SK-N-SH treated with all-trans-retinoic acid at 6 μM for 48 hours (cell line): ENCODE data around the gene FANCC.

Source experiments
- ATAC-seq: fragments of 200-7000 bp; cut with Tn5 transposase; 3 replicates; pipeline ENCODE4 v1.9.1; 2020; ENCODE audit warnings: mild to moderate bottlenecking, moderate library complexity
- ARNTL ChIP-seq: fragments of 450-650 bp; formaldehyde crosslinking; IDR thresholded peaks from 2 replicates; pipeline ENCODE4 v1.5.0; 2020; ENCODE audit warnings: low read depth, mild to moderate bottlenecking, moderate library complexity, borderline replicate concordance
- BACH2 ChIP-seq: fragments of 250-450 bp; sonication (Bioruptor Pico); IDR thresholded peaks from 2 replicates; pipeline ENCODE4 v1.9.0; 2021; ENCODE audit warnings: mild to moderate bottlenecking, borderline replicate concordance
- CSDC2 ChIP-seq: fragments of 250-450 bp; sonication (Bioruptor Pico); IDR thresholded peaks from 2 replicates; pipeline ENCODE4 v1.5.0; 2020; ENCODE audit warnings: mild to moderate bottlenecking, moderate library complexity
- ESRRG ChIP-seq: fragments of 250-450 bp; sonication (Bioruptor Pico); IDR thresholded peaks from 2 replicates; pipeline ENCODE4 v1.6.1; 2021; ENCODE audit warnings: mild to moderate bottlenecking
- GLIS3 ChIP-seq: fragments of 250-450 bp; sonication (Bioruptor Pico); IDR thresholded peaks from 2 replicates; pipeline ENCODE4 v1.5.0; 2020; ENCODE audit warnings: mild to moderate bottlenecking, moderate library complexity
- ISL1 ChIP-seq: fragments of 250-450 bp; sonication (Bioruptor Pico); IDR thresholded peaks from 2 replicates; pipeline ENCODE4 v2.1.2; 2022; ENCODE audit warnings: mild to moderate bottlenecking, moderate library complexity
- OSR1 ChIP-seq: fragments of 250-450 bp; sonication (Bioruptor Pico); IDR thresholded peaks from 2 replicates; pipeline ENCODE4 v1.8.0; 2022; ENCODE audit warnings: moderate library complexity, mild to moderate bottlenecking, inconsistent platforms
- PPARA ChIP-seq: fragments of 250-450 bp; sonication (Bioruptor Pico); IDR thresholded peaks from 2 replicates; pipeline ENCODE4 v1.5.0; 2020; ENCODE audit warnings: mild to moderate bottlenecking, borderline replicate concordance
- RARB ChIP-seq: fragments of 250-450 bp; sonication (Bioruptor Pico); IDR thresholded peaks from 2 replicates; pipeline ENCODE4 v1.8.0; 2021; ENCODE audit warnings: mild to moderate bottlenecking, moderate library complexity
- SNAI2 ChIP-seq: fragments of 250-450 bp; sonication (Bioruptor Pico); IDR thresholded peaks from 2 replicates; pipeline ENCODE4 v1.5.0; 2020; ENCODE audit warnings: mild to moderate bottlenecking, moderate library complexity
- TCF4 ChIP-seq: fragments of 250-450 bp; sonication (Bioruptor Pico); IDR thresholded peaks from 2 replicates; pipeline ENCODE4 v1.8.0; 2021; ENCODE audit warnings: mild to moderate bottlenecking, moderate library complexity, borderline replicate concordance
- TOX ChIP-seq: fragments of 250-450 bp; sonication (Bioruptor Pico); IDR thresholded peaks from 2 replicates; pipeline ENCODE4 v1.8.0; 2021; ENCODE audit warnings: mild to moderate bottlenecking, moderate library complexity, borderline replicate concordance
- ZC3H10 ChIP-seq: fragments of 250-450 bp; sonication (Bioruptor Pico); IDR thresholded peaks from 2 replicates; pipeline ENCODE4 v1.5.1; 2021; ENCODE audit warnings: mild to moderate bottlenecking, moderate library complexity
- ZFP3 ChIP-seq: fragments of 250-450 bp; sonication (Bioruptor Pico); IDR thresholded peaks from 2 replicates; pipeline ENCODE4 v1.5.0; 2020; ENCODE audit warnings: mild to moderate bottlenecking, moderate library complexity
- ZNF565 ChIP-seq: fragments of 450-650 bp; formaldehyde crosslinking; conservative IDR thresholded peaks from 2 replicates; pipeline ENCODE4 v1.5.0; 2020; ENCODE audit warnings: low read depth, mild to moderate bottlenecking, moderate library complexity
- ZNF70 ChIP-seq: fragments of 450-650 bp; formaldehyde crosslinking; IDR thresholded peaks from 2 replicates; pipeline ENCODE4 v1.5.0; 2020; ENCODE audit warnings: mild to moderate bottlenecking, moderate library complexity
- ZNF8 ChIP-seq: fragments of 450-650 bp; formaldehyde crosslinking; IDR thresholded peaks from 2 replicates; pipeline ENCODE4 v1.5.0; 2020; ENCODE audit warnings: mild to moderate bottlenecking, moderate library complexity
- TF ChIP-seq, protein P1 (sequence below): fragments of 250-450 bp; sonication (Bioruptor Pico); IDR thresholded peaks from 2 replicates; pipeline ENCODE4 v1.8.0; 2021; ENCODE audit warnings: low read depth, mild to moderate bottlenecking, moderate library complexity, borderline replicate concordance
- TF ChIP-seq, protein P2 (sequence below): fragments of 250-450 bp; sonication (Bioruptor Pico); IDR thresholded peaks from 2 replicates; pipeline ENCODE4 v1.5.0; 2020; ENCODE audit warnings: mild to moderate bottlenecking, moderate library complexity
- TF ChIP-seq, protein P3 (sequence below): fragments of 250-450 bp; sonication (Bioruptor Pico); IDR thresholded peaks from 2 replicates; pipeline ENCODE4 v1.5.1; 2020; ENCODE audit warnings: low read depth, mild to moderate bottlenecking, moderate library complexity
- TF ChIP-seq, protein P4 (sequence below): fragments of 250-450 bp; sonication (Bioruptor Pico); IDR thresholded peaks from 2 replicates; pipeline ENCODE4 v1.5.1; 2021; ENCODE audit warnings: mild to moderate bottlenecking, moderate library complexity
- TF ChIP-seq, protein P5 (sequence below): fragments of 250-450 bp; sonication (Bioruptor Pico); IDR thresholded peaks from 2 replicates; pipeline ENCODE4 v1.8.0; 2020; ENCODE audit warnings: mild to moderate bottlenecking, moderate library complexity, borderline replicate concordance

Gene FANCC

DNA sequence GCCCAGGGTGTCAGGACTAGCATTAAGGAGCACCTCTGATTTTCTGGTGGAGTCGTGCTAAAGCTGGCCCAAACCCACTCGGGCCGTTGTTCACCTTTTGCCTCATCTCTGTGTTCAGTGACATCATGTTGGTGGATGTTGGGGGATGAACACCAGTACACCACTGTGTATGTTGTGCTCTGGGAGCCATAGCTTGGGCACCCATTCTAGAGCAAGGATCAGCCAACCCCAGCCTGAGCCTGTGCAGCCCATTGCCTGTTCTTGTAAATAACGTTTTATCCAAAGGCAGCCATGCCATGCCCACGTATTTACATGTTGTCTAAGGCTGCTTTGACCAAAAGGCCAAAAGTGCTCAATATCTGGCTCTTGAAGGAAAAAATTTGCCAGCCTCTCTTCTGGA lies 245.6 kb downstream of the FANCC start:
- TF ChIP-seq, protein P1, sequence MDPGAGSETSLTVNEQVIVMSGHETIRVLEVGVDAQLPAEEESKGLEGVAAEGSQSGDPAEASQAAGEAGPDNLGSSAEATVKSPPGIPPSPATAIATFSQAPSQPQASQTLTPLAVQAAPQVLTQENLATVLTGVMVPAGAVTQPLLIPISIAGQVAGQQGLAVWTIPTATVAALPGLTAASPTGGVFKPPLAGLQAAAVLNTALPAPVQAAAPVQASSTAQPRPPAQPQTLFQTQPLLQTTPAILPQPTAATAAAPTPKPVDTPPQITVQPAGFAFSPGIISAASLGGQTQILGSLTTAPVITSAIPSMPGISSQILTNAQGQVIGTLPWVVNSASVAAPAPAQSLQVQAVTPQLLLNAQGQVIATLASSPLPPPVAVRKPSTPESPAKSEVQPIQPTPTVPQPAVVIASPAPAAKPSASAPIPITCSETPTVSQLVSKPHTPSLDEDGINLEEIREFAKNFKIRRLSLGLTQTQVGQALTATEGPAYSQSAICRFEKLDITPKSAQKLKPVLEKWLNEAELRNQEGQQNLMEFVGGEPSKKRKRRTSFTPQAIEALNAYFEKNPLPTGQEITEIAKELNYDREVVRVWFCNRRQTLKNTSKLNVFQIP = no peak
- TF ChIP-seq ZFP3 (CRISPR knock-in tag) = no peak
- TF ChIP-seq OSR1 (CRISPR knock-in tag) = no peak
- TF ChIP-seq ARNTL (CRISPR knock-in tag) = no peak
- TF ChIP-seq PPARA = no peak
- TF ChIP-seq ZNF70 (CRISPR knock-in tag) = no peak
- no peak for TF ChIP-seq ZC3H10 (CRISPR knock-in tag)
- TF ChIP-seq, protein P2, sequence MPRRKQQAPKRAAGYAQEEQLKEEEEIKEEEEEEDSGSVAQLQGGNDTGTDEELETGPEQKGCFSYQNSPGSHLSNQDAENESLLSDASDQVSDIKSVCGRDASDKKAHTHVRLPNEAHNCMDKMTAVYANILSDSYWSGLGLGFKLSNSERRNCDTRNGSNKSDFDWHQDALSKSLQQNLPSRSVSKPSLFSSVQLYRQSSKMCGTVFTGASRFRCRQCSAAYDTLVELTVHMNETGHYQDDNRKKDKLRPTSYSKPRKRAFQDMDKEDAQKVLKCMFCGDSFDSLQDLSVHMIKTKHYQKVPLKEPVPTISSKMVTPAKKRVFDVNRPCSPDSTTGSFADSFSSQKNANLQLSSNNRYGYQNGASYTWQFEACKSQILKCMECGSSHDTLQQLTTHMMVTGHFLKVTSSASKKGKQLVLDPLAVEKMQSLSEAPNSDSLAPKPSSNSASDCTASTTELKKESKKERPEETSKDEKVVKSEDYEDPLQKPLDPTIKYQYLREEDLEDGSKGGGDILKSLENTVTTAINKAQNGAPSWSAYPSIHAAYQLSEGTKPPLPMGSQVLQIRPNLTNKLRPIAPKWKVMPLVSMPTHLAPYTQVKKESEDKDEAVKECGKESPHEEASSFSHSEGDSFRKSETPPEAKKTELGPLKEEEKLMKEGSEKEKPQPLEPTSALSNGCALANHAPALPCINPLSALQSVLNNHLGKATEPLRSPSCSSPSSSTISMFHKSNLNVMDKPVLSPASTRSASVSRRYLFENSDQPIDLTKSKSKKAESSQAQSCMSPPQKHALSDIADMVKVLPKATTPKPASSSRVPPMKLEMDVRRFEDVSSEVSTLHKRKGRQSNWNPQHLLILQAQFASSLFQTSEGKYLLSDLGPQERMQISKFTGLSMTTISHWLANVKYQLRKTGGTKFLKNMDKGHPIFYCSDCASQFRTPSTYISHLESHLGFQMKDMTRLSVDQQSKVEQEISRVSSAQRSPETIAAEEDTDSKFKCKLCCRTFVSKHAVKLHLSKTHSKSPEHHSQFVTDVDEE (CRISPR knock-in tag) = no peak
- TF ChIP-seq, all 23 proteins: peak for 0
- no peak for ATAC-seq

DNA sequence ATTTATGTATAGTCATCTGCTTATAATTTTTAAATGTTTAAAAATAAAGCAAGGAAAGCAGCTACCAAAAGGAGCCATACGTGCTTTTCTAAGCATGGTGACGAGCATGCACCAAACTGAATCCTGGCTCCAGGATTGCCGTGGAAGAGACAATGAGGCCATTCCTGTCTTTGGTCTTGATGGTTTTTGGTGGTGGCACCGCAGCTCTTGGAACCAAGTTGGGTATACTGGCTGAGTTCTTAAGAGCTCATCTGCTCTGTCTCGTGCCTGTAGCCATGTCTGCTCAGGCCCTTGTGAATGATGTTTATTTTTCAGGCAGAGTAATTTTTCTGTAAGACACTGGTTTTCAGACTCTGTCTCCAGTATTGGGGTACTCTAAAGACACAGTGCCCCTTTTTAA lies 246.1 kb downstream of the FANCC start:
- TF ChIP-seq ZC3H10 (CRISPR knock-in tag) (no peak), ZNF565 (no peak), SNAI2 (CRISPR knock-in tag) (no peak), ZNF70 (CRISPR knock-in tag) (no peak), CSDC2 (CRISPR knock-in tag) (no peak), TOX (CRISPR knock-in tag) (no peak), RARB (CRISPR knock-in tag) (no peak)
- TF ChIP-seq, protein P1 = no peak
- ATAC-seq = no peak

DNA sequence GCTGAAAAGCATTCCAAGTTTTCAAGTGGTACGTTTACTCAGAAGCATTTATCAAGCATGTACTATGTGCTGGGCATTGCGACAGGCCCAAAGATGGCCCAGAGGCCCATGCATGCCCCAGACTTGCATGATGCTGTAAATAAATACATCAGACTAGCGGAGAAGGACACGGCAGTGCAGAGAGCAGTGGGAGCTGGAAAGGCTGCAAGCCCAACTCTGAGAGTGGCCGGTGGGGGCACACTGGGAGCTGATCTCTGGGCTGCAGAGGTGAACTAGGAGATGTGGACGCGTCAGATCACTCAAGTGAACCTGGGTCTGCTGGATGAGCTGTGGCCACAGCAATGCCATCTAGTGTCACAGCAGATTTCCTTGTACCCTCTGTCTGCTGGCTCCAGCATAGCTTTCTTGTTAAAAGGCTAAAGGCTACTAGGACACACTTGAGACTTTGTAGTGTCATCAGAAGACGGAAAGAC lies 246.9 kb downstream of the FANCC start:
- TF ChIP-seq ESRRG (CRISPR knock-in tag) (no peak), ISL1 (no peak), OSR1 (CRISPR knock-in tag) (no peak), ZNF70 (CRISPR knock-in tag) (no peak), ZC3H10 (CRISPR knock-in tag) (no peak), GLIS3 (CRISPR knock-in tag) (no peak), PPARA (no peak), ARNTL (CRISPR knock-in tag) (no peak), CSDC2 (CRISPR knock-in tag) (no peak), ZFP3 (CRISPR knock-in tag) (no peak), TOX (CRISPR knock-in tag) (no peak), BACH2 (CRISPR knock-in tag) (no peak), TCF4 (CRISPR knock-in tag) (no peak), SNAI2 (CRISPR knock-in tag) (no peak), ZNF8 (CRISPR knock-in tag) (no peak)
- TF ChIP-seq, protein P3, sequence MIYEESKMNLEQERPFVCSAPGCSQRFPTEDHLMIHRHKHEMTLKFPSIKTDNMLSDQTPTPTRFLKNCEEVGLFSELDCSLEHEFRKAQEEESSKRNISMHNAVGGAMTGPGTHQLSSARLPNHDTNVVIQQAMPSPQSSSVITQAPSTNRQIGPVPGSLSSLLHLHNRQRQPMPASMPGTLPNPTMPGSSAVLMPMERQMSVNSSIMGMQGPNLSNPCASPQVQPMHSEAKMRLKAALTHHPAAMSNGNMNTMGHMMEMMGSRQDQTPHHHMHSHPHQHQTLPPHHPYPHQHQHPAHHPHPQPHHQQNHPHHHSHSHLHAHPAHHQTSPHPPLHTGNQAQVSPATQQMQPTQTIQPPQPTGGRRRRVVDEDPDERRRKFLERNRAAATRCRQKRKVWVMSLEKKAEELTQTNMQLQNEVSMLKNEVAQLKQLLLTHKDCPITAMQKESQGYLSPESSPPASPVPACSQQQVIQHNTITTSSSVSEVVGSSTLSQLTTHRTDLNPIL (CRISPR knock-in tag) = no peak
- TF ChIP-seq, protein P4, sequence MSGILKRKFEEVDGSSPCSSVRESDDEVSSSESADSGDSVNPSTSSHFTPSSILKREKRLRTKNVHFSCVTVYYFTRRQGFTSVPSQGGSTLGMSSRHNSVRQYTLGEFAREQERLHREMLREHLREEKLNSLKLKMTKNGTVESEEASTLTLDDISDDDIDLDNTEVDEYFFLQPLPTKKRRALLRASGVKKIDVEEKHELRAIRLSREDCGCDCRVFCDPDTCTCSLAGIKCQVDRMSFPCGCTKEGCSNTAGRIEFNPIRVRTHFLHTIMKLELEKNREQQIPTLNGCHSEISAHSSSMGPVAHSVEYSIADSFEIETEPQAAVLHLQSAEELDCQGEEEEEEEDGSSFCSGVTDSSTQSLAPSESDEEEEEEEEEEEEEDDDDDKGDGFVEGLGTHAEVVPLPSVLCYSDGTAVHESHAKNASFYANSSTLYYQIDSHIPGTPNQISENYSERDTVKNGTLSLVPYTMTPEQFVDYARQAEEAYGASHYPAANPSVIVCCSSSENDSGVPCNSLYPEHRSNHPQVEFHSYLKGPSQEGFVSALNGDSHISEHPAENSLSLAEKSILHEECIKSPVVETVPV (CRISPR knock-in tag) = no peak
- TF ChIP-seq, protein P5, sequence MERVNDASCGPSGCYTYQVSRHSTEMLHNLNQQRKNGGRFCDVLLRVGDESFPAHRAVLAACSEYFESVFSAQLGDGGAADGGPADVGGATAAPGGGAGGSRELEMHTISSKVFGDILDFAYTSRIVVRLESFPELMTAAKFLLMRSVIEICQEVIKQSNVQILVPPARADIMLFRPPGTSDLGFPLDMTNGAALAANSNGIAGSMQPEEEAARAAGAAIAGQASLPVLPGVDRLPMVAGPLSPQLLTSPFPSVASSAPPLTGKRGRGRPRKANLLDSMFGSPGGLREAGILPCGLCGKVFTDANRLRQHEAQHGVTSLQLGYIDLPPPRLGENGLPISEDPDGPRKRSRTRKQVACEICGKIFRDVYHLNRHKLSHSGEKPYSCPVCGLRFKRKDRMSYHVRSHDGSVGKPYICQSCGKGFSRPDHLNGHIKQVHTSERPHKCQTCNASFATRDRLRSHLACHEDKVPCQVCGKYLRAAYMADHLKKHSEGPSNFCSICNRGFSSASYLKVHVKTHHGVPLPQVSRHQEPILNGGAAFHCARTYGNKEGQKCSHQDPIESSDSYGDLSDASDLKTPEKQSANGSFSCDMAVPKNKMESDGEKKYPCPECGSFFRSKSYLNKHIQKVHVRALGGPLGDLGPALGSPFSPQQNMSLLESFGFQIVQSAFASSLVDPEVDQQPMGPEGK (CRISPR knock-in tag) = no peak
- TF ChIP-seq, protein P2 (CRISPR knock-in tag) = no peak
- TF ChIP-seq, protein P1 = no peak
- ATAC-seq = peak; percentile 3
